Activated CD4-positive, alpha-beta T cell treated with anti-CD3 and anti-CD28 coated beads for 4 hours (primary cell): ENCODE data around the gene HDLBP.
"Not testable (repeated sequence)": the region's sequence is repeated elsewhere in the genome, so short reads cannot be mapped to it uniquely, and the experiment has no call there.

ENCODE experiments used
- DNase-seq, 2 donors: peaks; one replicate each; pipeline ENCODE4 v3.0.0-alpha.2; 2020

Gene HDLBP

DNA sequence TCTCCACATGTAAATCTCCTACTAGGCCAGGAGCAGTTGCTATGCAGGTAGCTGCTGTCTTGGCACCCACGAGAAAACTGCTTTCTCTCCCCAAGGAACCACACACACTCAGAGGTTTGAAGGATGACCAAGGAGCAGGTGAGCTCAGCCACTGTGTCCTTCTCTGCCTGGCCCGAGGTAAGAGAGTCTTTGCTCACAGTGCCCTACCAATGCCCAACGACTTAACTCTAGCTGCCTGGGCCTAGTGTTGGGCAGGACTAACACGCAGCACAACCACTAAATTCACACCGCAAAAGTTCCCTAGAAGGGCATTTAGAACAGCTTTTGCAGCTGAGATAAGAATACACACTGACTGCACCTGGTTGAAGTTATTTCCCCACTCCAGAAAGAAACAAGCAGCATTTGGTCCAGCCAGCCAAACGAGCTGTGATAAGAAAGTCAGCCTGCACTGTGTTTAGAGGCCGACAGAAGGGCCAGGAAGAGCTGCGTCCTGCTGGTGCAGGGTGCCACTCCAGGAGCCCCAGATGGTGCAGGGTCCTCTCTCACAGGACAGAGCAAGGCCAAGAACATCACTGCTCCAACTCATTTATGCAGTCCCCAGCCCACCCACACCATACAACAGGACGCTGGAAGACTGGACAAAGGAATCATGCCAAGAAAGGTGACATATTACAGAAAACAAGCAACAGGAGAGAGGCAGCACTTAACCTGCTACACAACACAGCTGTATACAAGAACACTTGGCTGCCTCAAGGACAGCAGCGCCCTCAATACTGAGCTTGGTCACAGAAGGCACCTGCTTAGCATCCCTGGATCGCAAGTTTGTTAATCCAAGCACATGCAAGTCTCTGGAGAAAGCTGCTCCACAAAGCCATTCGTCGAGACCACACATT lies 12.5 kb downstream of the HDLBP start:
- DNase-seq, result no peak

GRCh38 chr2:241302083-241302482 lies 13.4 kb downstream of the HDLBP start:
- no peak for DNase-seq

GRCh38 chr2:241300000-241300399 lies 15.5 kb downstream of the HDLBP start:
- DNase-seq, result peak; percentile 27 to 30

GRCh38 chr2:241298673-241299072 lies 16.8 kb downstream of the HDLBP start:
- DNase-seq, result peak; percentile 17

DNA sequence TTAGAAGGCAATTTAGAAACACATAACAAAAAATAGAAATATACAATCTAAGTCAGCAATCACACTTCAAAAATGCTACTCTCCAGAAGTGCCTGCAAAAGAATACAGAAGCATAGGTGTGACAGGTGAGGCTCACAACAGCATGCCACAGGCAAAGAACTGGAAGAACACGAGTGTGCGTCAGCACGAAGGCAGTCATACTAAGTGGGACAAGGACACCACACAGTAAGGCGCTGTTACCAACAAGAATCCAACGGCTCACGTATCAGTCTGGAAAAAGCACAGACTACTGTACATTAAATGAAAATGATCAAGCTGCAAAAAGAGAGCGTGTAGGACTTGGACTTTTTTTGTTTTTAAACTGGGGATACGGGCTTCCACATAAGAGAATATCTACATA lies 18.7 kb downstream of the HDLBP start:
- DNase-seq, result no peak

DNA sequence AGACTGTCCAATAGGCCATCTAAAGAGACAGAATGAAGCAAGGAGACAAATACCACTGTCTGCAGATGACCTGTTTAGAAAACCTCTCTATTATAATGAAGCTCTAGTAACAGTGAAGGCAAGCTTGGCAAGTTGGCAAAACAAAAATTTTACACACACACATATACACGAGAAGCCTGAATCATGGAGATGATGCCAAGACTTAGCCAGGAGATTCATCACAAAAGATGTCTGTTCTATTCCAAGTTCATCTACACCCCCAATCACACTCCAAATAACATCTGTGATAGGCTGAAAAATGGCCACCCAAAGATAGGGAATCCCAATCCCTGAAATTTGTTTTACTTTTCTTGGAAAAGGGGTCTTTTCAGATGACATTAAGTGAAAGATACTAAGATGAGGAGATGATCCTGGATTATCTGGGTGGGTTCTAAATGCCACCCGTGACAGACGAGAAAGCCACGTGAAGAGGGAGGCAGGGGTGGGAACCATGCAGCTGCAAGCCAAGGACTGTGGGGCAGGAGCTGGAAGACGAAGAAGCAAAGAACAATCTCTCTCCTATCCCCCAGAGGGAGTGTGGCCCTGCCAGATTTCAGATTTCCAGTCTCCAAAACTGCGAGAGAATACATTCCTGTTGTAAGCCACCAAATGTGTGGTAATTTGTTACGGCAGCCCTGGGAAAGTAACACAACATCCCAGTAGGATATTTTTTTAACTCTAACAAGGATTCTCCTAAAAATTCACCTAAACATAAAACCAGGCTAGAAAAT lies 20.0 kb downstream of the HDLBP start:
- DNase-seq, result no peak

DNA sequence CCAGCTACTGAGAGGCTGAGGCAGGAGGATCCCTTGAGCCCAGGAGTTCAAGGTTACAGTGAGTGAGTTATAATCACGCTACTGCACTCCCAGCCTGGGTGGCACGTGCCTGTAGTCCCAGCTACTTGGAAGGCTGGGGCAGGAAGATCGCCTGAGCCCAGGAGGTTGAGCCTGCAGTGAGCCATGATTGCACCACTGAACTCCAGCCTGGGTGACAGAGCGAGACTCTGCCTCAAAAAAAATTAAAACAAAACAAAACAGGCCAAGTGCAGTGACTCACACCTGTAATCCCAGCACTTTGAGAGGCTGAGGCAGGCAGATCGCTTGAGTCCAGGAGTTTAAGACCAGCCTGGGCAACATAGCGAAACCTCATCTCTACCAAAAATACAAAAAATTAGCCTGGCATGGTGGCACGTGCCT lies 22.1 kb downstream of the HDLBP start:
- DNase-seq, result not testable (repeated sequence)

GRCh38 chr2:241291977-241292376 lies 23.5 kb downstream of the HDLBP start:
- DNase-seq, result no peak

DNA sequence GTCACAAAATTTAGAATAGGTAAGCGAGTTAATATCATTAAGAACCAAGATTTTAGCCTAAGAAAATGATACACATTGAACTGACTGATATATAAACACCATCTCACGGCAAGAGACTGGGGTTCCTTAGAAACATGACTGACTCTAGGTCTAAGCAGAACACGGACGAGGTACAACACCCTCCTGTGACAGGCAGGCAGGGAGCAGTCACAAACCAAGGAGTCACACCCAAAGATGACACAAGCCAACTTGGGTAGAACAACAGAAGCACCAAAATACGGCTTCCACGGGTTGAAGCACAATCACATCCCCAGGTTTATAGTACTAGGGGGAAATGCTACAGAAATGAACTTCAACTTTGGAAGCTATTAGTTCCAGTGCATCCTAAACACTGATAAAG lies 24.3 kb downstream of the HDLBP start:
- no peak for DNase-seq

GRCh38 chr2:241289597-241289996 lies 25.9 kb downstream of the HDLBP start:
- no peak for DNase-seq

DNA sequence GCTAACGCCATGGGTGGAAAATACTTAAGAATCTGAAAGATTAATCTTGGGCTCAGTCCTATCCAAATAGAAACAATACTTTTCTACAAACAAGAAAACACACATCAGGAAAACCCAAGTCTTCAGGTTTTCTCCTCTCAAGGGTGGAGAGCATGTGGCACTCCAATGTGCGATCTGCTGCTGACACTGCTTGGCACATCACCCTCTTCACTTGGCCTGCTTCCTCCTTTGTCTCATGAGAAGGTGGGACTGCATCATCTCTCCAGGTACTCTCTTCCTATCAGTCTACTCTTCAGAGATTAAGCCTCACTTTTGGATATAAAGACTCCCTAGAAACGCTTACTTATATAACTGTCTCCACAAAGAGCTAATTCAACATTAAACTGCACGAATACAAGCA lies 26.4 kb downstream of the HDLBP start:
- no peak for DNase-seq

DNA sequence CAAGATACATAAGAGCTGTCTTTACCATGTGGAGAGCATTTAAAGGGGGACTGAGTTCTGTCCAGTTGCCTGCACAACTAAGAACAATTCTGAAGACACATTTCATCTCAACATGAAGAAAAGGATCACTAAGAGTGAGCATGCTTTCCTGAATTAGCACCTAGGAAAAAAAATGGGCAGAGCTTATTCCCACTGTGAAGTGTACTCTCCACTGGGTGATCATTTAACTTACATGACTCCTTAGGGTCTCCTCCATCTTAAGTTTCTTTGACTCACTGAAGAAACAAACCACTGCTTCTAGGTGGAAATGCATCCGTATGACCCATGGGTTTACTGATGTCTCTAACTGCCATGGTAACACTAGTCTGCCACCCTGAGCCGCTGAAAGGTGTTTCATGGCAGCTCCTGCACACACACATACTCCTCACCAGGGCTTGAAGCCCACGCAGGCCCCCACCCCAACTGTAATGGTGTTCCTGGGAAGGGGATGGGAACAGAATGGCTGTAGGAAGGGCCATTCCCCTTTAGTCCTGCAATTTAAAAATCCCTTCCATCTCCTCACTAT lies 27.1 kb downstream of the HDLBP start:
- no peak for DNase-seq

DNA sequence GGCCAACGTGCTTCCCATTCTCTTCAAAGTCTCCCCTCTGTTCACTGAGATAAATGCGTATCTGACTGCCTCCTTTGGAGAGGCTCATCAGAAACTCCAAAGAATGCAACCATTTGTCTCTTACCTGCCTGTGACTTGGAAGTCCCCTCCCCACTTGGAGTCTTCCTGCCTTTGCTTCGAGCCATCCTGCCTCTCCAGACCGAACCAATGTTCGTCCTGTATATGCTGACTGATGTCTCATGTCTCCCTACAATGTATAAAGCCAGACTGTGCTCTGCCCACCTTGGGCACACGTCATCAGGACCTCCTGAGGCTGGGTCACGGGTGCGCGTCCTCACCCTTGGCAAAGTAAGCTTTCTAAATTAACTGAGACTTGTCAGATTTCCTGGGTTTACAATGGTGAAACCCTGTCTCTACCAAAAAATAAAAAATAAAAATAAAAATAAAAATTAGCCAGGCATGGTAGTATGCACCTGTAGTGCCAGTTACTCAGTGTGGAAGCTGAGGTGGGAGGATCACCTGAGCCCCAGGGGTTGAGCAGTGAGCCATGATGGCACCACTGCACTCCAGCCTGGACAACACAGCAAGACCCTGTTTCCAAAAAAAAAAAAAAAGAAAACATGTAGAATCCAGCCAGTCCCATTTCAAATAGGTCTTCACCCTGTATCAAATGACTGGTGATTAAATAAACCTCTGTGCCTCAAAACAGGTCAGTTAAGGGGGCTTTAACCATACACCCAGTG lies 29.0 kb downstream of the HDLBP start:
- DNase-seq, result no peak

GRCh38 chr2:241285596-241285995 lies 29.9 kb downstream of the HDLBP start:
- DNase-seq, result no peak

GRCh38 chr2:241282555-241282954 lies 32.9 kb downstream of the HDLBP start:
- DNase-seq, result no peak

GRCh38 chr2:241280291-241280690 lies 35.2 kb downstream of the HDLBP start:
- DNase-seq, result no peak

GRCh38 chr2:241279828-241280227 lies 35.6 kb downstream of the HDLBP start:
- DNase-seq, result no peak

DNA sequence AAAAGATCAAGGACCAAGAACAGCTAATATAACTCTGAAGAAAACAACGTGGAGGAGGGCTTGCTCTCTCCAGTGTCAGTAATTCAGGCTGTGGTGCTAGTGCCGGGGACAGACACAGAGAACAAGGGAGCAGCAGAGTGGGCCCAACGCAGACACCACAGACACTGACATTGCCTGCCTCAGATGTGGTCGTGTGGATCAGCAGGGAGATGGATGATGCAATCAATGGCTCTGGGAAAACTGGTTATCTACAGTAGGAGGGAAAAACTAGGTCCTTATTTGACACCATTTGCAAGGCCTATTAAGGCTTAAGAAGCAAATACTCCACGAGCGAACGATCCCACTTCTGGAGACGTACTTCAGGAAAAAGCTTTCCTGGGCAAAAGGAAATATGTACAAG lies 36.1 kb downstream of the HDLBP start:
- no peak for DNase-seq

- DNase-seq, result not testable (repeated sequence)
Observed at GRCh38 chr2:241278306-241278705, 37.2 kb downstream of the HDLBP start.

GRCh38 chr2:241275910-241276309 lies 39.6 kb downstream of the HDLBP start:
- DNase-seq, result no peak

DNA sequence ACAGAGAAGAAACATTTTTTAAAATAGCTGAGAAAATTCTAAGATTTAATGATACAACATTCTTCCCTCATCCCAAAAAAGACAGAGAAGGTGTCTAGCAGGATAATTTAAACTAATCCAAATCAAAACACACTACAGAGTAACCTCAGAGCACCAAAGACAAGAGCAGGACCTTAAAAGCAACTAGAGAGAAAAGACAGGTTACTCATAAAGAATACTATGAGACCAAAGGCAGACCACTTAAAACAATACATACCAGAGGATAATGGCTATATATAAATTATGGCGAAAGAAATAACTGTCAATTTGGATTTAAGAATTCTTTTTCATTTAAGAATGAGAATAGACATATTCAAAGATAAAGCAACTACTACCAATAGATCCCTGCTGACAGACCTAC lies 40.0 kb downstream of the HDLBP start:
- no peak for DNase-seq

DNA sequence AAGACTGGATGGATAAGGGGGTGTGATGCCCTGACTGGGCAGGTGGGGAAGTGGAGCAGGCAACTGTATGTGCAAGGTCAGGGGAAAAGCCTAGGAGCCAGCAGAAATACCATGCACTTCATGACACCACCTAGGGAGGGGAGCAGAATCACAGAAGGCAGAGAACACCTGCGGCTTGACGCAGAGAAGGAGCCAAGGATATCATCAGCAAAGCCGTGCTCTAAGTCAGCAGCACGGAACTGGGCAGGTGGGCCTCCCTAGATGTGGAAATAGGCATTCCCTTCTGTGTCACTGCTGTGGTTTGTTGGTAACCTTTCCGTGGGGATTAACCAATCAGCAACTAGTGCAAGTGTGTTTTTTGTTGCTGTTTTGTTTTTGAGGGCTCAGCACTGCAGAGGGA lies 41.3 kb downstream of the HDLBP start:
- DNase-seq, result no peak
